HCT116 (cell line): ENCODE measurements around the gene SLC52A1.

Experiments
- EZH2 ChIP-seq: fragments of 200-600 bp; sonication (generic); IDR thresholded peaks from 2 replicates; pipeline ENCODE4 v1.6.1; 2017; ENCODE audit warnings: antibody characterized with exemption, mixed run types
- JUND ChIP-seq: IDR thresholded peaks from 2 replicates; pipeline ENCODE4 v1.6.1; 2012
- MAX ChIP-seq: IDR thresholded peaks from 2 replicates; pipeline ENCODE4 v1.6.1; 2012
- POLR2A ChIP-seq: IDR thresholded peaks from 2 replicates; pipeline ENCODE4 v1.7.0; 2011; ENCODE audit warnings: borderline replicate concordance; ENCODE audit not compliant: insufficient read depth, insufficient read length; ENCODE audit errors: extremely low read depth
- POLR2AphosphoS5 ChIP-seq: IDR thresholded peaks from 2 replicates; pipeline ENCODE4 v1.6.1; 2011; ENCODE audit warnings: mild to moderate bottlenecking, low read depth, low read length, moderate library complexity
- RAD21 ChIP-seq: IDR thresholded peaks from 2 replicates; pipeline ENCODE4 v1.6.1; 2012; ENCODE audit warnings: low read depth, mild to moderate bottlenecking
- SIN3A ChIP-seq: IDR thresholded peaks from 2 replicates; pipeline ENCODE4 v1.6.1; 2012; ENCODE audit warnings: low read depth
- SP1 ChIP-seq: IDR thresholded peaks from 2 replicates; pipeline ENCODE4 v1.6.1; 2012; ENCODE audit warnings: low read depth
- YY1 ChIP-seq: IDR thresholded peaks from 2 replicates; pipeline ENCODE4 v1.6.1; 2011; ENCODE audit warnings: low read length, low read depth, moderate library complexity, mild to moderate bottlenecking; ENCODE audit not compliant: insufficient replicate concordance; ENCODE audit errors: extremely low read depth
- ZNF274 ChIP-seq: fragments of 200-500 bp; sonication (Bioruptor generic); IDR thresholded peaks from 2 replicates; pipeline ENCODE4 v1.6.1; 2014; ENCODE audit warnings: mild to moderate bottlenecking, low read depth, low read length, inconsistent platforms
- TF ChIP-seq, protein P1 (sequence below), 3 experiments: fragments of 200-600 bp in 1 of 3; sonication (generic) in 1 of 3; IDR thresholded peaks in 2 of 3; conservative IDR thresholded peaks in 1 of 3; 2 replicates each; pipeline ENCODE4 v1.5.1; 2012 to 2017; ENCODE audit warnings: low read depth in 2 of 3, low read length in 2 of 3, antibody characterized with exemption in 1 of 3, borderline replicate concordance in 1 of 3, control low read depth in 1 of 3, mild to moderate bottlenecking in 1 of 3, mixed read lengths in 1 of 3, mixed run types in 1 of 3, moderate library complexity in 1 of 3; ENCODE audit not compliant: insufficient read depth in 1 of 3
- TF ChIP-seq, protein P2 (sequence below): IDR thresholded peaks from 2 replicates; pipeline ENCODE4 v1.6.1; 2012

GRCh38 chr17:5000237-5000639 lies 35.0 kb downstream of the SLC52A1 start:
- TF ChIP-seq ZNF274 (no peak), POLR2AphosphoS5 (no peak), RAD21 (no peak), SIN3A (no peak), POLR2A (no peak), SP1 (no peak), JUND (no peak), EZH2 (no peak), MAX (no peak), YY1 (no peak)
- TF ChIP-seq, protein P1, sequence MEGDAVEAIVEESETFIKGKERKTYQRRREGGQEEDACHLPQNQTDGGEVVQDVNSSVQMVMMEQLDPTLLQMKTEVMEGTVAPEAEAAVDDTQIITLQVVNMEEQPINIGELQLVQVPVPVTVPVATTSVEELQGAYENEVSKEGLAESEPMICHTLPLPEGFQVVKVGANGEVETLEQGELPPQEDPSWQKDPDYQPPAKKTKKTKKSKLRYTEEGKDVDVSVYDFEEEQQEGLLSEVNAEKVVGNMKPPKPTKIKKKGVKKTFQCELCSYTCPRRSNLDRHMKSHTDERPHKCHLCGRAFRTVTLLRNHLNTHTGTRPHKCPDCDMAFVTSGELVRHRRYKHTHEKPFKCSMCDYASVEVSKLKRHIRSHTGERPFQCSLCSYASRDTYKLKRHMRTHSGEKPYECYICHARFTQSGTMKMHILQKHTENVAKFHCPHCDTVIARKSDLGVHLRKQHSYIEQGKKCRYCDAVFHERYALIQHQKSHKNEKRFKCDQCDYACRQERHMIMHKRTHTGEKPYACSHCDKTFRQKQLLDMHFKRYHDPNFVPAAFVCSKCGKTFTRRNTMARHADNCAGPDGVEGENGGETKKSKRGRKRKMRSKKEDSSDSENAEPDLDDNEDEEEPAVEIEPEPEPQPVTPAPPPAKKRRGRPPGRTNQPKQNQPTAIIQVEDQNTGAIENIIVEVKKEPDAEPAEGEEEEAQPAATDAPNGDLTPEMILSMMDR (IDR thresholded peaks at IDR 0.05 in 2 of 3, conservative IDR thresholded peaks at IDR 0.05 in 1 of 3; ENCODE audit: borderline replicate concordance in 1 of 3, insufficient read depth in 1 of 3, low read depth in 2 of 3, low read length in 2 of 3) = no peak
- TF ChIP-seq, protein P2, sequence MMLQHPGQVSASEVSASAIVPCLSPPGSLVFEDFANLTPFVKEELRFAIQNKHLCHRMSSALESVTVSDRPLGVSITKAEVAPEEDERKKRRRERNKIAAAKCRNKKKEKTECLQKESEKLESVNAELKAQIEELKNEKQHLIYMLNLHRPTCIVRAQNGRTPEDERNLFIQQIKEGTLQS = no peak
